SK-N-SH (cell line): ENCODE results near the gene ARL3. TPM values are rescaled to one million over a fixed set of nuclear protein-coding genes. Genes with fewer than 3 reads are reported as not detected.

Experiments
- CTCF ChIA-PET: fragments of 300-600, 350-600 bp; formaldehyde crosslinking; extraction: SDS; loops from one replicate; lab custom pipeline; 2021; lab: Yijun Ruan, JAX
- POLR2A ChIA-PET: fragments of 350-600 bp; sonication (Branson Sonifier 250); formaldehyde crosslinking; extraction: SDS; loops from one replicate; lab custom pipeline; 2020; ENCODE audit warnings: antibody characterized with exemption, inconsistent platforms; lab: Yijun Ruan, JAX
- DNase-seq: peaks from one replicate; pipeline ENCODE4 v3.0.0; 2012
- H2AFZ ChIP-seq: fragments of 200-600 bp; sonication (generic); 2 replicates; pipeline ENCODE4 v1.8.1; 2016; ENCODE audit warnings: antibody characterized with exemption, mild to moderate bottlenecking, low read depth
- H3F3A ChIP-seq: fragments of 200-600 bp; sonication (generic); replicated peaks from 2 replicates; pipeline ENCODE3; 2016; ENCODE audit warnings: antibody characterized with exemption, mild to moderate bottlenecking; ENCODE audit not compliant: insufficient read depth
- H3K27ac ChIP-seq, 2 experiments: fragments of 200-500 bp in 1 of 2; fragments of 200-600 bp in 1 of 2; sonication (Bioruptor generic) in 1 of 2; sonication (generic), shearing (Covaris generic) in 1 of 2; 2 replicates each; pipeline versions ENCODE4 v1.5.1 to v1.6.1; 2014 to 2016; ENCODE audit warnings: low read depth in 2 of 2, inconsistent platforms in 1 of 2, low read length in 1 of 2, mild to moderate bottlenecking in 1 of 2, mixed read lengths in 1 of 2
- H3K27me3 ChIP-seq: fragments of 200-600 bp; sonication (generic), shearing (Covaris generic); 2 replicates; pipeline ENCODE4 v1.6.1; 2016; ENCODE audit warnings: mixed run types; ENCODE audit not compliant: insufficient read depth
- H3K36me3 ChIP-seq, 2 experiments: fragments of 200-500 bp in 1 of 2; fragments of 200-600 bp in 1 of 2; sonication (Bioruptor generic) in 1 of 2; sonication (generic) in 1 of 2; replicated peaks in 1 of 2; 2 replicates each; pipeline versions ENCODE3 to v1.5.1; 2014 to 2016; ENCODE audit warnings: low read length in 1 of 2, mild to moderate bottlenecking in 1 of 2; ENCODE audit not compliant: insufficient read depth in 2 of 2, control insufficient read depth in 1 of 2
- H3K4me1 ChIP-seq, 2 experiments: fragments of 200-500 bp in 1 of 2; fragments of 200-600 bp in 1 of 2; sonication (Bioruptor generic) in 1 of 2; sonication (generic), shearing (Covaris generic) in 1 of 2; 2 replicates each; pipeline versions ENCODE4 v1.5.1 to v1.6.1; 2014 to 2016; ENCODE audit warnings: low read depth in 1 of 2, low read length in 1 of 2, mixed run types in 1 of 2; ENCODE audit not compliant: insufficient read depth in 2 of 2, control insufficient read depth in 1 of 2
- H3K4me2 ChIP-seq: fragments of 200-600 bp; sonication (generic), shearing (Covaris generic); 2 replicates; pipeline ENCODE4 v1.6.1; 2017; ENCODE audit warnings: mixed run types
- H3K4me3 ChIP-seq, 2 experiments: fragments of 200-500 bp in 1 of 2; fragments of 200-600 bp in 1 of 2; sonication (Bioruptor generic) in 1 of 2; sonication (generic), shearing (Covaris generic) in 1 of 2; 2 replicates each; pipeline versions ENCODE4 v1.5.1 to v1.8.1; 2014 to 2016; ENCODE audit warnings: low read depth in 2 of 2, inconsistent platforms in 1 of 2, low read length in 1 of 2, mild to moderate bottlenecking in 1 of 2, mixed read lengths in 1 of 2, moderate library complexity in 1 of 2
- H3K79me2 ChIP-seq: fragments of 200-600 bp; sonication (generic); 2 replicates; pipeline ENCODE4 v1.8.1; 2017; ENCODE audit warnings: mild to moderate bottlenecking; ENCODE audit not compliant: insufficient read depth
- H3K9ac ChIP-seq: fragments of 200-600 bp; sonication (generic); 2 replicates; pipeline ENCODE4 v1.6.1; 2017; ENCODE audit warnings: mixed run types
- H3K9me2 ChIP-seq: fragments of 200-600 bp; sonication (generic); 2 replicates; pipeline ENCODE4 v1.6.1; 2017; ENCODE audit warnings: mixed run types
- H3K9me3 ChIP-seq: fragments of 200-600 bp; sonication (generic); 2 replicates; pipeline ENCODE4 v1.6.1; 2017; ENCODE audit warnings: mixed run types, mild to moderate bottlenecking, moderate library complexity
- H4K20me1 ChIP-seq: fragments of 200-600 bp; sonication (generic); 2 replicates; pipeline ENCODE4 v1.6.1; 2017; ENCODE audit warnings: mild to moderate bottlenecking, mixed run types; ENCODE audit not compliant: insufficient read depth
- CTCF ChIP-seq: fragments of 200-600 bp; sonication (generic); IDR thresholded peaks from 2 replicates; pipeline ENCODE4 v1.6.1; 2017; ENCODE audit warnings: antibody characterized with exemption, mild to moderate bottlenecking, moderate library complexity
- GATA2 ChIP-seq: sonication (generic); formaldehyde crosslinking; IDR thresholded peaks from 2 replicates; pipeline ENCODE4 v1.5.0; 2020; ENCODE audit warnings: mild to moderate bottlenecking, missing genetic modification reagents
- IRF3 ChIP-seq: fragments of 150-350 bp; IDR thresholded peaks from 2 replicates; pipeline ENCODE4 v1.6.1; 2016; ENCODE audit warnings: mild to moderate bottlenecking, low read depth, low read length
- MXI1 ChIP-seq: IDR thresholded peaks from 2 replicates; pipeline ENCODE4 v1.6.1; 2012; ENCODE audit warnings: mild to moderate bottlenecking, low read depth, low read length, improper control_type of control experiment
- NRF1 ChIP-seq: IDR thresholded peaks from 2 replicates; pipeline ENCODE4 v1.6.1; 2012; ENCODE audit warnings: low read depth, mild to moderate bottlenecking, low read length
- PBX3 ChIP-seq: IDR thresholded peaks from 2 replicates; pipeline ENCODE4; 2012
- RAD21 ChIP-seq: IDR thresholded peaks from 2 replicates; pipeline ENCODE4 v1.6.1; 2012; ENCODE audit warnings: mild to moderate bottlenecking, low read length
- RFX5 ChIP-seq: IDR thresholded peaks from 2 replicates; pipeline ENCODE4 v1.6.1; 2012; ENCODE audit warnings: mild to moderate bottlenecking, improper control_type of control experiment, low read length
- RXRA ChIP-seq: IDR thresholded peaks from 2 replicates; pipeline ENCODE4 v1.4.0; 2012; ENCODE audit warnings: low read depth, mild to moderate bottlenecking, borderline replicate concordance
- SIN3A ChIP-seq: IDR thresholded peaks from 2 replicates; pipeline ENCODE4 v1.6.1; 2012; ENCODE audit warnings: low read depth, mild to moderate bottlenecking, low read length, moderate library complexity, borderline replicate concordance
- SMC3 ChIP-seq: IDR thresholded peaks from 2 replicates; pipeline ENCODE4 v1.6.1; 2012; ENCODE audit warnings: low read depth, low read length, improper control_type of control experiment
- TAF1 ChIP-seq: IDR thresholded peaks from 2 replicates; pipeline ENCODE4 v1.6.1; 2012; ENCODE audit warnings: low read depth, mild to moderate bottlenecking, low read length, moderate library complexity, borderline replicate concordance
- TEAD4 ChIP-seq: IDR thresholded peaks from 2 replicates; pipeline ENCODE4 v1.4.0; 2012; ENCODE audit warnings: mild to moderate bottlenecking, borderline replicate concordance; ENCODE audit not compliant: insufficient read depth
- WGBS: methylation state at CpG from one replicate; pipeline ENCODE4 v1.1.6; 2017; ENCODE audit warnings: low lambda C conversion rate; 5-methylcytosine and 5-hydroxymethylcytosine counted together
- polyA plus RNA-seq, 3 experiments: library from polyadenylated mRNA; depleted of rRNA; stranded (reverse); fragments of >200 nt; gene quantifications; 2 replicates each; pipeline ENCODE4 v1.2.3, GENCODE V29; 2012

ARL3 gene
- polyA plus RNA-seq, 1 of the 3 experiments (the other 2 are of a cell fraction), result 11.2 TPM

GRCh38 chr10:102729029-102730026 lies 15.1 kb upstream of the ARL3 start (continued):
- no peak for TF ChIP-seq PBX3
- TF ChIP-seq MXI1, result 0 out of 2 replicates have a peak, but pooled peaks have one; percentile 13
- TF ChIP-seq SMC3, result peak; percentile 90

- Histone ChIP-seq H3K9ac (no peak overlapping the region), H3K4me2 (no peak overlapping the region), H3K9me2 (no peaks in the 10 kb centered on the region), H4K20me1 (no peaks in the 10 kb centered on the region), H3K4me1 (peaks cover 0 to 3% of the 10 kb centered on the region in 2 experiments; a peak in 1 of 4 replicates), H3K27me3 (no peaks in the 10 kb centered on the region), H3K36me3 (peaks cover 3 to 6% of the 10 kb centered on the region in 2 experiments), H3F3A (peaks cover 3% of the 10 kb centered on the region), H3K27ac (no peak overlapping the region), H3K9me3 (no peaks in the 10 kb centered on the region), H3K79me2 (peaks cover 16% of the 10 kb centered on the region; the same call in 1 of the 2 replicates), H2AFZ (no peak overlapping the region), H3K4me3 (no peak overlapping the region)
- POLR2A ChIA-PET, result no interaction called here
- WGBS, result 81% methylated on average over 8 of the region's 13 CpGs
- DNase-seq, result no peak
- TF ChIP-seq GATA2, result no peak
- TF ChIP-seq IRF3, result no peak
- CTCF ChIA-PET, result interaction anchor here (0.6 to 2.3 kb wide), 8 partner anchors 16 to 343 kb away, joined by 3 to 9 read pairs (median 4); partner anchors contain the start of gene CNNM2
Measured at GRCh38 chr10:102727037-102727818, 13.0 kb upstream of the ARL3 start.

- no peaks in the 10 kb centered on the region for H3K9me2 ChIP-seq
- peaks cover 0 to 3% of the 10 kb centered on the region in 2 experiments for H3K36me3 ChIP-seq
- H2AFZ ChIP-seq, result no peak overlapping the region
- no peaks in the 10 kb centered on the region for H3K9me3 ChIP-seq
- DNase-seq, result no peak
- H4K20me1 ChIP-seq, result no peaks in the 10 kb centered on the region
- H3K9ac ChIP-seq, result no peak overlapping the region
- ChIA-PET POLR2A (no interaction called here), CTCF (interaction anchor here (1.0 to 2.3 kb wide), 5 partner anchors 9 to 195 kb away, joined by 3 to 9 read pairs (median 3); partner anchors contain the start of gene CNNM2)
- WGBS, result 80% methylated on average over 1 of the region's 3 CpGs
- peaks cover 0 to under 1% of the 10 kb centered on the region in 2 experiments; a peak in 1 of 4 replicates for H3K4me1 ChIP-seq
- no peaks in the 10 kb centered on the region for H3K27me3 ChIP-seq
- H3K4me3 ChIP-seq, result no peak overlapping the region
- H3F3A ChIP-seq, result peaks cover 3% of the 10 kb centered on the region
- no peak overlapping the region for H3K27ac ChIP-seq
- H3K79me2 ChIP-seq, result peaks cover 16% of the 10 kb centered on the region; the same call in 1 of the 2 replicates
- H3K4me2 ChIP-seq, result no peak overlapping the region
- no peak for TF ChIP-seq TAF1
- TF ChIP-seq RXRA, result no peak
- TF ChIP-seq CTCF, result no peak
- TF ChIP-seq SMC3, result no peak
- TF ChIP-seq TEAD4, result no peak
- TF ChIP-seq PBX3, result no peak
- TF ChIP-seq NRF1, result no peak
- TF ChIP-seq SIN3A, result no peak
- TF ChIP-seq RFX5, result no peak
- no peak for TF ChIP-seq RAD21
Measured at GRCh38 chr10:102726274-102726673, 12.1 kb upstream of the ARL3 start.
